ENCODE results near the gene LGALS3BP. TPM values are rescaled to one million over a fixed set of nuclear protein-coding genes. Genes with fewer than 3 reads are reported as not detected.

Gene LGALS3BP
- total and polyA plus RNA-seq, 2 of the 13 experiments (the other 11 are each of a cell fraction or from before 2014, with no cell fraction given), result 137 to 332 TPM

DNA sequence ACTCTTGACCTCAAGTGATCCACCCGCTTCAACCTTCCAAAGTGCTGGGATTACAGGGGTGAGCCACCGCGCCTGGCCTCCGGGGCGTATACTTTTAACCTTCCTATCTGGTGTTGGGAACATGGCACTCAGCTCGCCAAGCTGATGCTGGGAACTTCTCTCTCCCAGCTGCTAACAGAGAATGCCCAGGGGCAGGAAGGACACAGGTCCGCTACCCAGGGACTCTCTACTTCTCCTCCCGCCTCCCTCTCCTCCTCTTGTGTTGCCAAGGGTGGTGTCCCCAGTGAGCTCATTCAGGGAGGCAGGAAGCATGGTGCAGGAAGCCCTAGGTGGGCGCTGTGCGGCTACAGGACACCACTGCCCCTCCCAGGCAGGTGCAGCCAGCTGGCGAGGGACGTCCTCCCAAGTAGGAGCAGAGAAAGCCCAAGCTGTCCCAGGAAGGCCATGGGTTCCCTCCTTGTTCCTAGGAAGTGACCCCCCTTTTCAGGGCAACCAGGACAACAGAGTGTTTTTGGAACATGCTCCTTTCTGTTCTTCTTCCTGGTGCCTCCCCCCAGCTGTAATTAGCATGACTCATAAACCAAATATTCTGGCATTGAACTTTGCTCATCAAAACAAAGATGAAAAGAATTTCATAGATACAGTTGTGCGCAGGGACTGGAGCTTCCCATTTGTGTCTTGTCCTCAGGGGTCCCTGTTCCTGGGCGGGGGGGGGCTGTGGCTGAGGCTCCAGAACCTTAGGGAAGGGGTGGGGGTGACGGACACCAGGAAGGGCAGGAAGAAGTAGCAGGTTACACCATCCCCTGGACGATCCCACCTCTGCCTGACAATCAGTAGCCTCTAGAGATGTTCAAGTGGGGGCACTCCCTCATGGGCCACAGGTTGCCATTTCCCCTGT lies 46.9 kb upstream of the LGALS3BP start:
- intact Hi-C loops (cut with micrococcal nuclease; ENCODE audit: unreplicated experiment), result loop anchor here (1.0 to 5.0 kb wide), 2 partner anchors 7 to 39 kb away; no protein-coding TSS in a partner anchor
- in situ Hi-C loops (cut with HindIII; ENCODE audit: extremely low pct_ligation_motif_present, low pct_unique_long_range_greater_than_20kb), result no loop called here
- no TSS peak for BruUV-seq (replicated peaks)
- Histone ChIP-seq H3K9me3 (ENCODE audit: low read length) (no peaks in the 10 kb centered on the region), H3K79me2 (ENCODE audit: insufficient read depth, low read length) (peaks cover 8% of the 10 kb centered on the region), H4K20me1 (ENCODE audit: insufficient read depth, low read length) (no peaks in the 10 kb centered on the region), H3K4me1 (ENCODE audit: insufficient read depth, low read length) (peaks cover 79% of the 10 kb centered on the region), H3K27me3 (ENCODE audit: control insufficient read depth in 1 of 2, insufficient read depth in 2 of 2, low read length in 2 of 2) (peaks cover 0 to 9% of the 10 kb centered on the region in 2 experiments; a peak in 1 of 5 replicates), H3K9ac (ENCODE audit: insufficient read depth, low read depth, low read length) (peak overlapping the region; percentile 94), H2AFZ (ENCODE audit: low read length) (no peak overlapping the region), H3K4me3 (replicated peaks in 1 of 3; ENCODE audit: insufficient read depth in 1 of 3, low read depth in 2 of 3, low read length in 3 of 3) (peak overlapping the region; percentile 56 to 82 (median 57)), H3K4me2 (ENCODE audit: low read depth, low read length) (peak overlapping the region; percentile 99), H3K27ac (ENCODE audit: extremely low read length, insufficient read depth, low read length) (peak overlapping the region; percentile 95), H3K36me3 (replicated peaks in 1 of 2; ENCODE audit: control insufficient read depth in 1 of 2, insufficient read depth in 2 of 2, low read length in 2 of 2) (no peaks in the 10 kb centered on the region; a peak in 1 of 5 replicates)
- WGBS (ENCODE audit: low lambda C conversion rate), result 12% methylated on average over 15 of the region's 16 CpGs
- DNase-seq (ENCODE audit: low spot score) (peak; percentile 99), FAIRE-seq (peak; percentile 94), ATAC-seq (peak; percentile 66)
- POLR2A ChIA-PET, result interaction anchor here (0.6 to 4.6 kb wide), 46 partner anchors 8 to 1646 kb away, joined by 3 to 127 read pairs (median 5); partner anchors contain the start of genes CANT1, CBX8, ENGASE and LGALS3BP
- CTCF ChIA-PET (ENCODE audit: low intra/inter-chr PET ratio, low total read pairs), result interaction anchor here (1.4 kb wide), 1 partner anchor 20 kb away, joined by 3 read pairs; no protein-coding TSS in a partner anchor
- TF ChIP-seq ZSCAN30 (CRISPR knock-in tag; IDR thresholded peaks at IDR 0.05) (no peak), ZNF782 (CRISPR knock-in tag; IDR thresholded peaks at IDR 0.05; ENCODE audit: borderline replicate concordance) (peak; percentile 51; the same call in 1 of the 2 replicates), ZNF878 (CRISPR knock-in tag; IDR thresholded peaks at IDR 0.05) (peak; percentile 97), SALL1 (CRISPR knock-in tag; IDR thresholded peaks at IDR 0.05) (peak; percentile 96)
- TF ChIP-seq, protein P1, sequence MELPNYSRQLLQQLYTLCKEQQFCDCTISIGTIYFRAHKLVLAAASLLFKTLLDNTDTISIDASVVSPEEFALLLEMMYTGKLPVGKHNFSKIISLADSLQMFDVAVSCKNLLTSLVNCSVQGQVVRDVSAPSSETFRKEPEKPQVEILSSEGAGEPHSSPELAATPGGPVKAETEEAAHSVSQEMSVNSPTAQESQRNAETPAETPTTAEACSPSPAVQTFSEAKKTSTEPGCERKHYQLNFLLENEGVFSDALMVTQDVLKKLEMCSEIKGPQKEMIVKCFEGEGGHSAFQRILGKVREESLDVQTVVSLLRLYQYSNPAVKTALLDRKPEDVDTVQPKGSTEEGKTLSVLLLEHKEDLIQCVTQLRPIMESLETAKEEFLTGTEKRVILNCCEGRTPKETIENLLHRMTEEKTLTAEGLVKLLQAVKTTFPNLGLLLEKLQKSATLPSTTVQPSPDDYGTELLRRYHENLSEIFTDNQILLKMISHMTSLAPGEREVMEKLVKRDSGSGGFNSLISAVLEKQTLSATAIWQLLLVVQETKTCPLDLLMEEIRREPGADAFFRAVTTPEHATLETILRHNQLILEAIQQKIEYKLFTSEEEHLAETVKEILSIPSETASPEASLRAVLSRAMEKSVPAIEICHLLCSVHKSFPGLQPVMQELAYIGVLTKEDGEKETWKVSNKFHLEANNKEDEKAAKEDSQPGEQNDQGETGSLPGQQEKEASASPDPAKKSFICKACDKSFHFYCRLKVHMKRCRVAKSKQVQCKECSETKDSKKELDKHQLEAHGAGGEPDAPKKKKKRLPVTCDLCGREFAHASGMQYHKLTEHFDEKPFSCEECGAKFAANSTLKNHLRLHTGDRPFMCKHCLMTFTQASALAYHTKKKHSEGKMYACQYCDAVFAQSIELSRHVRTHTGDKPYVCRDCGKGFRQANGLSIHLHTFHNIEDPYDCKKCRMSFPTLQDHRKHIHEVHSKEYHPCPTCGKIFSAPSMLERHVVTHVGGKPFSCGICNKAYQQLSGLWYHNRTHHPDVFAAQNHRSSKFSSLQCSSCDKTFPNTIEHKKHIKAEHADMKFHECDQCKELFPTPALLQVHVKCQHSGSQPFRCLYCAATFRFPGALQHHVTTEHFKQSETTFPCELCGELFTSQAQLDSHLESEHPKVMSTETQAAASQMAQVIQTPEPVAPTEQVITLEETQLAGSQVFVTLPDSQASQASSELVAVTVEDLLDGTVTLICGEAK (IDR thresholded peaks at IDR 0.05), result no peak
- TF ChIP-seq, protein P1 (CRISPR knock-in tag; IDR thresholded peaks at IDR 0.05), result peak; percentile 77
- TF ChIP-seq, protein P2, sequence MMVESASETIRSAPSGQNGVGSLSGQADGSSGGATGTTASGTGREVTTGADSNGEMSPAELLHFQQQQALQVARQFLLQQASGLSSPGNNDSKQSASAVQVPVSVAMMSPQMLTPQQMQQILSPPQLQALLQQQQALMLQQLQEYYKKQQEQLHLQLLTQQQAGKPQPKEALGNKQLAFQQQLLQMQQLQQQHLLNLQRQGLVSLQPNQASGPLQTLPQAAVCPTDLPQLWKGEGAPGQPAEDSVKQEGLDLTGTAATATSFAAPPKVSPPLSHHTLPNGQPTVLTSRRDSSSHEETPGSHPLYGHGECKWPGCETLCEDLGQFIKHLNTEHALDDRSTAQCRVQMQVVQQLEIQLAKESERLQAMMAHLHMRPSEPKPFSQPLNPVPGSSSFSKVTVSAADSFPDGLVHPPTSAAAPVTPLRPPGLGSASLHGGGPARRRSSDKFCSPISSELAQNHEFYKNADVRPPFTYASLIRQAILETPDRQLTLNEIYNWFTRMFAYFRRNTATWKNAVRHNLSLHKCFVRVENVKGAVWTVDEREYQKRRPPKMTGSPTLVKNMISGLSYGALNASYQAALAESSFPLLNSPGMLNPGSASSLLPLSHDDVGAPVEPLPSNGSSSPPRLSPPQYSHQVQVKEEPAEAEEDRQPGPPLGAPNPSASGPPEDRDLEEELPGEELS (CRISPR knock-in tag; IDR thresholded peaks at IDR 0.05), result peak; percentile 95
- TF ChIP-seq, protein P3, sequence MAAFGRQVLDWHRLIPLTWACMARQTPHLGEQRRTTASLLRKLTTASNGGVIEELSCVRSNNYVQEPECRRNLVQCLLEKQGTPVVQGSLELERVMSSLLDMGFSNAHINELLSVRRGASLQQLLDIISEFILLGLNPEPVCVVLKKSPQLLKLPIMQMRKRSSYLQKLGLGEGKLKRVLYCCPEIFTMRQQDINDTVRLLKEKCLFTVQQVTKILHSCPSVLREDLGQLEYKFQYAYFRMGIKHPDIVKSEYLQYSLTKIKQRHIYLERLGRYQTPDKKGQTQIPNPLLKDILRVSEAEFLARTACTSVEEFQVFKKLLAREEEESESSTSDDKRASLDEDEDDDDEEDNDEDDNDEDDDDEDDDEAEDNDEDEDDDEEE (CRISPR knock-in tag; IDR thresholded peaks at IDR 0.05), result peak; percentile 94

All from HepG2 (cell line).